ENCODE measurements around the gene SLC25A28.

SLC25A28 gene

DNA sequence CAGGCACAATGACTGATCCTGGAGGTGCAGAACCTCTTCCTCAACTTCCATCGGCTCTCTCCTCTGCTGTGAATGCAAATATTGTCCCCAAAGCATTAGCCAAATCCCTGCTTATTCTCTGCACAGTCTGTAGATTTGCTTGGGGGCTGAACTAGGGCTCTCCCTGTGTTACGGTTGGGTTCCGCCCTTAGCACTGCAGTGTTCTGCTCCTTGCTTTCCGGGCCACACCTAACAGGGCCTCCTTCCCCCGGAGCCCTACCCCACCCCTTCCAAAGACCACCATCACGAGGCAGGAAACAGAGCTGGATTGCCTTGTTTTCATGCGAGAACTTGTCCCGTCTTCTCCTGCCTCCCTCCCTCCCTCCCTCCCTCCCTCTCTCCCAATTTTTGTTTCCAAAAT is 36.6 kb downstream of the SLC25A28 start:
- no peak overlapping the region for H2BK120ac ChIP-seq (ENCODE audit: low read depth, low read length)
- peak overlapping the region in 1 of 2 experiments; percentile 97 for H2BK12ac ChIP-seq (ENCODE audit: low read length in 2 of 2)
- H3K27ac ChIP-seq (ENCODE audit: low read length, poor library complexity, severe bottlenecking): no peak overlapping the region
- no peak overlapping the region for H3K14ac ChIP-seq (ENCODE audit: low read length in 2 of 2)
- H3K4me1 ChIP-seq (ENCODE audit: control insufficient read depth, insufficient read depth, low read depth, low read length): no peaks in the 10 kb centered on the region
- H3K4me3 ChIP-seq (ENCODE audit: insufficient read depth in 1 of 2, low read depth in 1 of 2, low read length in 2 of 2): no peak overlapping the region
- H3K4ac ChIP-seq (ENCODE audit: low read depth in 1 of 2, low read length in 2 of 2): peak overlapping the region in 1 of 2 experiments; percentile 37
- H3K9me3 ChIP-seq (ENCODE audit: control insufficient read depth, low read length): no peaks in the 10 kb centered on the region
- no peaks in the 10 kb centered on the region for H3K36me3 ChIP-seq (ENCODE audit: control insufficient read depth in 1 of 2, insufficient read depth in 2 of 2, low read depth in 1 of 2, low read length in 2 of 2)
- no peaks in the 10 kb centered on the region for H3K79me1 ChIP-seq (replicated peaks; ENCODE audit: low read length, poor library complexity, severe bottlenecking)
- no peak overlapping the region for H2BK5ac ChIP-seq (ENCODE audit: low read depth, low read length, poor library complexity, severe bottlenecking)
- H3K4me2 ChIP-seq (ENCODE audit: low read length, poor library complexity, severe bottlenecking): no peak overlapping the region
- peaks cover 49 to 68% of the 10 kb centered on the region in 2 experiments for H3K27me3 ChIP-seq (ENCODE audit: control insufficient read depth in 1 of 2, insufficient read depth in 1 of 2, low read length in 2 of 2)
- H2BK15ac ChIP-seq (ENCODE audit: low read depth, poor library complexity, severe bottlenecking): no peak overlapping the region
- DNase-seq: no peak
- H4K8ac ChIP-seq (ENCODE audit: low read length): no peak overlapping the region
- no peak overlapping the region for H3K23ac ChIP-seq (ENCODE audit: low read length in 2 of 2)
- no peak overlapping the region for H4K91ac ChIP-seq (ENCODE audit: low read length)
- 60% methylated on average over 8 of the region's 8 CpGs for WGBS
- H3K9ac ChIP-seq (ENCODE audit: low read length): no peak overlapping the region
- H3K18ac ChIP-seq (ENCODE audit: low read depth in 1 of 2, low read length in 2 of 2): peak overlapping the region in 1 of 2 experiments; percentile 91
- no peak overlapping the region for H2AFZ ChIP-seq (ENCODE audit: low read depth, low read length)
- no peak overlapping the region for H2AK5ac ChIP-seq (ENCODE audit: low read length, severe bottlenecking)

DNA sequence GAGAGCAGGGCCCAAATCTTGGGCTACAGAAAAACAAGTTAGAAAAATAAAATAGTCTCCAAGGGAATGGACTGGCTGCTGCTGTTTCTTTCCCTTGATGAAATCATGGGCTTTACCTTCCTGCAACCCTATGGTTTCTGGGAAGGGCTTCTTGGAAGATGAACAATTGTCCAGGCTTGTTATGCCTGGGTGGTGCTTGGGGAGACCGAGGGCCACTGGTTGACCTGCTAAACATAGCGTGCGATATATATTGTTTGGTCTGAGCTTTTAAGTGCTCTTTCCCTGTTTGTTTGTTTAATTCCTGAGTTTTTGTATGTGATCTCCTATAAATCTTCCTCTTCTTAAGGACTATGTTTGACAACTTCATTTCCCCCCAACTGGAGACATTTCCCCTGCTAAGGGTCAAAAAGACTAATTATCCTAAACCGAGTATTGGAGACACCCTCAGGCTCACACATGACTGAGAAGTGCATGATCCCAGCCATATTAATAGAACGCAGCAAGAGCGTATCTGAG is 37.9 kb downstream of the SLC25A28 start:
- Histone ChIP-seq H4K8ac (ENCODE audit: low read length) (no peak overlapping the region), H3K27me3 (ENCODE audit: control insufficient read depth in 1 of 2, insufficient read depth in 1 of 2, low read length in 2 of 2) (peaks cover 39 to 74% of the 10 kb centered on the region in 2 experiments), H4K91ac (ENCODE audit: low read length) (no peak overlapping the region), H3K36me3 (ENCODE audit: control insufficient read depth in 1 of 2, insufficient read depth in 2 of 2, low read depth in 1 of 2, low read length in 2 of 2) (no peaks in the 10 kb centered on the region), H3K18ac (ENCODE audit: low read depth in 1 of 2, low read length in 2 of 2) (no peak overlapping the region), H3K4me3 (ENCODE audit: insufficient read depth in 1 of 2, low read depth in 1 of 2, low read length in 2 of 2) (no peak overlapping the region), H2BK15ac (ENCODE audit: low read depth, poor library complexity, severe bottlenecking) (no peak overlapping the region), H2BK12ac (ENCODE audit: low read length in 2 of 2) (no peak overlapping the region), H3K27ac (ENCODE audit: low read length, poor library complexity, severe bottlenecking) (no peak overlapping the region), H2AK5ac (ENCODE audit: low read length, severe bottlenecking) (no peak overlapping the region), H2BK5ac (ENCODE audit: low read depth, low read length, poor library complexity, severe bottlenecking) (no peak overlapping the region), H3K4ac (ENCODE audit: low read depth in 1 of 2, low read length in 2 of 2) (no peak overlapping the region), H3K9me3 (ENCODE audit: control insufficient read depth, low read length) (no peaks in the 10 kb centered on the region), H2BK120ac (ENCODE audit: low read depth, low read length) (no peak overlapping the region), H3K4me1 (ENCODE audit: control insufficient read depth, insufficient read depth, low read depth, low read length) (no peaks in the 10 kb centered on the region), H3K14ac (ENCODE audit: low read length in 2 of 2) (no peak overlapping the region), H2AFZ (ENCODE audit: low read depth, low read length) (no peak overlapping the region), H3K9ac (ENCODE audit: low read length) (no peak overlapping the region), H3K23ac (ENCODE audit: low read length in 2 of 2) (no peak overlapping the region), H3K4me2 (ENCODE audit: low read length, poor library complexity, severe bottlenecking) (no peak overlapping the region), H3K79me1 (replicated peaks; ENCODE audit: low read length, poor library complexity, severe bottlenecking) (no peaks in the 10 kb centered on the region)
- 25% methylated on average over 4 of the region's 6 CpGs for WGBS
- peak; percentile 95 for DNase-seq

GRCh38 chr10:99579971-99580370 is 40.3 kb downstream of the SLC25A28 start:
- Histone ChIP-seq H3K23ac (ENCODE audit: low read length in 2 of 2) (no peak overlapping the region), H3K4me2 (ENCODE audit: low read length, poor library complexity, severe bottlenecking) (no peak overlapping the region), H2BK12ac (ENCODE audit: low read length in 2 of 2) (peak overlapping the region in 1 of 2 experiments; percentile 95), H3K36me3 (ENCODE audit: control insufficient read depth in 1 of 2, insufficient read depth in 2 of 2, low read depth in 1 of 2, low read length in 2 of 2) (no peaks in the 10 kb centered on the region), H2BK15ac (ENCODE audit: low read depth, poor library complexity, severe bottlenecking) (peak overlapping the region; percentile 12), H2BK5ac (ENCODE audit: low read depth, low read length, poor library complexity, severe bottlenecking) (no peak overlapping the region), H4K8ac (ENCODE audit: low read length) (no peak overlapping the region), H3K4ac (ENCODE audit: low read depth in 1 of 2, low read length in 2 of 2) (peak overlapping the region; percentile 60 to 71), H4K91ac (ENCODE audit: low read length) (no peak overlapping the region), H2BK120ac (ENCODE audit: low read depth, low read length) (no peak overlapping the region), H3K9ac (ENCODE audit: low read length) (no peak overlapping the region), H3K9me3 (ENCODE audit: control insufficient read depth, low read length) (no peaks in the 10 kb centered on the region), H3K27me3 (ENCODE audit: control insufficient read depth in 1 of 2, insufficient read depth in 1 of 2, low read length in 2 of 2) (peaks cover 26 to 59% of the 10 kb centered on the region in 2 experiments), H3K79me1 (replicated peaks; ENCODE audit: low read length, poor library complexity, severe bottlenecking) (no peaks in the 10 kb centered on the region), H3K4me3 (ENCODE audit: insufficient read depth in 1 of 2, low read depth in 1 of 2, low read length in 2 of 2) (no peak overlapping the region), H3K4me1 (ENCODE audit: control insufficient read depth, insufficient read depth, low read depth, low read length) (no peaks in the 10 kb centered on the region), H2AFZ (ENCODE audit: low read depth, low read length) (no peak overlapping the region), H3K18ac (ENCODE audit: low read depth in 1 of 2, low read length in 2 of 2) (peak overlapping the region; percentile 58 to 83), H2AK5ac (ENCODE audit: low read length, severe bottlenecking) (no peak overlapping the region), H3K27ac (ENCODE audit: low read length, poor library complexity, severe bottlenecking) (no peak overlapping the region), H3K14ac (ENCODE audit: low read length in 2 of 2) (no peak overlapping the region)
- peak; percentile 69 for DNase-seq
- no CpG with 5 or more reads among the region's 1 CpG for WGBS

DNA sequence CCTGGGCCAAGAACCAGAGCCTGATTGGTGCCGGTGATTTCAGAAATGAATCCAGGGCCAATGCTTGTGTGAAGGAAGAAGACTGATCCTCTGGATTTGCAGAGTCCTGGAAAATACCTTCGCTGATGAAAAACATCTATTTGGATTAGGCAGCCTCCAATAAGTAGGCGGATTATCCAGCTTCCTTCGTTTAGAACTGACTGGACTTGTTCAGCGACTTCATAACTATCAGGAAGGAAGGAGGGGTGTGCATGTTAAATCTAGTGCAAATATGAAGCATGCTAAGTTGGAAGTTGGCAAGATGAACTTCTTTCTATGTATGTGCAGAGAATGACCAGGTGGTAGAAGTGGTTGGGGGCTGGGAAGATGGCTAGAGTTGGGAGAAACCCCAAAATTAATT is 46.4 kb downstream of the SLC25A28 start:
- Histone ChIP-seq H3K9ac (ENCODE audit: low read length) (no peak overlapping the region), H3K36me3 (ENCODE audit: control insufficient read depth in 1 of 2, insufficient read depth in 2 of 2, low read depth in 1 of 2, low read length in 2 of 2) (no peaks in the 10 kb centered on the region), H3K27me3 (ENCODE audit: control insufficient read depth in 1 of 2, insufficient read depth in 1 of 2, low read length in 2 of 2) (peaks cover 6 to 30% of the 10 kb centered on the region in 2 experiments), H4K91ac (ENCODE audit: low read length) (no peak overlapping the region), H3K18ac (ENCODE audit: low read depth in 1 of 2, low read length in 2 of 2) (no peak overlapping the region), H3K14ac (ENCODE audit: low read length in 2 of 2) (no peak overlapping the region), H3K79me1 (replicated peaks; ENCODE audit: low read length, poor library complexity, severe bottlenecking) (no peaks in the 10 kb centered on the region), H2AK5ac (ENCODE audit: low read length, severe bottlenecking) (no peak overlapping the region), H3K9me3 (ENCODE audit: control insufficient read depth, low read length) (no peaks in the 10 kb centered on the region), H2BK120ac (ENCODE audit: low read depth, low read length) (no peak overlapping the region), H2AFZ (ENCODE audit: low read depth, low read length) (no peak overlapping the region), H2BK12ac (ENCODE audit: low read length in 2 of 2) (no peak overlapping the region), H3K4me1 (ENCODE audit: control insufficient read depth, insufficient read depth, low read depth, low read length) (no peaks in the 10 kb centered on the region), H3K23ac (ENCODE audit: low read length in 2 of 2) (no peak overlapping the region), H2BK5ac (ENCODE audit: low read depth, low read length, poor library complexity, severe bottlenecking) (no peak overlapping the region), H3K4me3 (ENCODE audit: insufficient read depth in 1 of 2, low read depth in 1 of 2, low read length in 2 of 2) (no peak overlapping the region), H4K8ac (ENCODE audit: low read length) (no peak overlapping the region), H3K4me2 (ENCODE audit: low read length, poor library complexity, severe bottlenecking) (no peak overlapping the region), H3K4ac (ENCODE audit: low read depth in 1 of 2, low read length in 2 of 2) (no peak overlapping the region), H2BK15ac (ENCODE audit: low read depth, poor library complexity, severe bottlenecking) (no peak overlapping the region), H3K27ac (ENCODE audit: low read length, poor library complexity, severe bottlenecking) (no peak overlapping the region)
- 88% methylated on average over 5 of the region's 5 CpGs for WGBS
- no peak for DNase-seq

All from mesenchymal stem cell (in vitro differentiated cells and primary cell).